GM19467 (cell line): ENCODE data around the gene MYRIP.
"Not testable (repeated sequence)": the region's sequence is repeated elsewhere in the genome, so short reads cannot be mapped to it uniquely, and the experiment has no call there.

ENCODE experiments used
- ATAC-seq: cut with Tn5 transposase; IDR thresholded peaks from one replicate; pipeline ENCODE4 v1.9.1; 2021; ENCODE audit warnings: mild to moderate bottlenecking, moderate library complexity; ENCODE audit not compliant: unreplicated experiment

Gene MYRIP

GRCh38 chr3:39805650-39806049 is 3.8 kb upstream of the MYRIP start:
- ATAC-seq: no peak

GRCh38 chr3:39806820-39807219 is 2.6 kb upstream of the MYRIP start:
- ATAC-seq: no peak

- no peak for ATAC-seq
Observed at GRCh38 chr3:39808467-39809180, 785 bp upstream of the MYRIP start.

GRCh38 chr3:39809995-39810595 is 686 bp downstream of the MYRIP start:
- ATAC-seq: peak; percentile 16

- ATAC-seq: no peak
Observed at GRCh38 chr3:39810647-39811161, 1.3 kb downstream of the MYRIP start.

- no peak for ATAC-seq
Observed at GRCh38 chr3:39811561-39811960, 2.2 kb downstream of the MYRIP start.

GRCh38 chr3:39812537-39812936 is 3.1 kb downstream of the MYRIP start:
- ATAC-seq: no peak

- no peak for ATAC-seq
Observed at GRCh38 chr3:39814007-39814406, 4.6 kb downstream of the MYRIP start.

- ATAC-seq: no peak
Observed at GRCh38 chr3:39819899-39820298, 10.5 kb downstream of the MYRIP start.

- ATAC-seq: not testable (repeated sequence)
Observed at GRCh38 chr3:39833764-39834163, 24.4 kb downstream of the MYRIP start.

GRCh38 chr3:39839484-39839883 is 30.1 kb downstream of the MYRIP start:
- ATAC-seq: no peak

- ATAC-seq: no peak
Observed at GRCh38 chr3:39843440-39843839, 34.0 kb downstream of the MYRIP start.

GRCh38 chr3:39848365-39848764 is 39.0 kb downstream of the MYRIP start:
- no peak for ATAC-seq

- ATAC-seq: no peak
Observed at GRCh38 chr3:39849992-39850715, 40.7 kb downstream of the MYRIP start.

- ATAC-seq: no peak
Observed at GRCh38 chr3:39850716-39851032, 41.3 kb downstream of the MYRIP start.

- ATAC-seq: no peak
Observed at GRCh38 chr3:39855517-39855916, 46.1 kb downstream of the MYRIP start.

GRCh38 chr3:39869890-39870289 is 60.5 kb downstream of the MYRIP start:
- no peak for ATAC-seq

- no peak for ATAC-seq
Observed at GRCh38 chr3:39870706-39871105, 61.3 kb downstream of the MYRIP start.

- ATAC-seq: no peak
Observed at GRCh38 chr3:39879581-39879980, 70.2 kb downstream of the MYRIP start.

- ATAC-seq: no peak
Observed at GRCh38 chr3:39882111-39882510, 72.7 kb downstream of the MYRIP start.

GRCh38 chr3:39892068-39892467 is 82.7 kb downstream of the MYRIP start:
- no peak for ATAC-seq

- ATAC-seq: no peak
Observed at GRCh38 chr3:39896184-39896583, 86.8 kb downstream of the MYRIP start.
